IPS-15b (cell line): ENCODE results near the gene FA2H.
"Not testable (repeated sequence)": the region's sequence is repeated elsewhere in the genome, so short reads cannot be mapped to it uniquely, and the experiment has no call there.

Experiments
- H3K27me3 ChIP-seq: one replicate; pipeline ENCODE4 v1.6.1; 2013; ENCODE audit warnings: low read length; ENCODE audit not compliant: control insufficient read depth, insufficient read depth
- H3K36me3 ChIP-seq: one replicate; pipeline ENCODE4 v1.6.1; 2013; ENCODE audit warnings: low read length; ENCODE audit not compliant: control insufficient read depth, insufficient read depth
- H3K4me1 ChIP-seq: one replicate; pipeline ENCODE4 v1.6.1; 2013; ENCODE audit warnings: mild to moderate bottlenecking, low read length; ENCODE audit not compliant: control insufficient read depth, insufficient read depth
- H3K4me3 ChIP-seq: one replicate; pipeline ENCODE4 v1.5.1; 2013; ENCODE audit warnings: low read depth, low read length
- H3K9ac ChIP-seq: one replicate; pipeline ENCODE4 v1.6.1; 2013; ENCODE audit warnings: low read depth, mild to moderate bottlenecking, low read length
- H3K9me3 ChIP-seq: one replicate; pipeline ENCODE4 v1.6.1; 2013; ENCODE audit warnings: mild to moderate bottlenecking, low read length; ENCODE audit not compliant: control insufficient read depth, insufficient read depth

Gene FA2H

GRCh38 chr16:74774223-74775139 is at the start of gene FA2H:
Gene FA2H, minus strand, starts transcription at chr16:74774820. Its CDS starts 65 bp downstream, at chr16:74774755.
- peaks cover 4% of the 10 kb centered on the region for H3K4me1 ChIP-seq
- peak within 1 kb of the TSS; percentile 77 for H3K9ac ChIP-seq
- H3K36me3 ChIP-seq: no peaks in the 10 kb centered on the region
- H3K9me3 ChIP-seq: no peaks in the 10 kb centered on the region
- H3K4me3 ChIP-seq: peak within 1 kb of the TSS; percentile 75
- peaks cover 4% of the 10 kb centered on the region for H3K27me3 ChIP-seq

GRCh38 chr16:74817851-74818250 is 43.2 kb upstream of the FA2H start:
- H3K9ac ChIP-seq: no peak overlapping the region
- H3K27me3 ChIP-seq: no peaks in the 10 kb centered on the region
- peaks cover 3% of the 10 kb centered on the region for H3K4me1 ChIP-seq
- no peaks in the 10 kb centered on the region for H3K36me3 ChIP-seq
- no peaks in the 10 kb centered on the region for H3K9me3 ChIP-seq
- no peak overlapping the region for H3K4me3 ChIP-seq

GRCh38 chr16:74813109-74813641 is 38.6 kb upstream of the FA2H start:
- Histone ChIP-seq H3K36me3 (no peaks in the 10 kb centered on the region), H3K4me3 (no peak overlapping the region), H3K9me3 (peaks cover 3% of the 10 kb centered on the region), H3K27me3 (peaks cover 3% of the 10 kb centered on the region), H3K9ac (peak overlapping the region; percentile 49), H3K4me1 (peaks cover 21% of the 10 kb centered on the region)

- no peak overlapping the region for H3K4me3 ChIP-seq
These were observed 37.3 kb upstream of the FA2H start for GRCh38 chr16:74811911-74812310.

GRCh38 chr16:74811216-74811615 is 36.6 kb upstream of the FA2H start:
- not testable (repeated sequence) for H3K36me3 ChIP-seq, H3K4me3 ChIP-seq, H3K9ac ChIP-seq, H3K27me3 ChIP-seq
- H3K9me3 ChIP-seq: peaks cover 12% of the 10 kb centered on the region
- peaks cover 21% of the 10 kb centered on the region for H3K4me1 ChIP-seq

More at GRCh38 chr16:74811911-74812310, 37.3 kb upstream of the FA2H start:
- no peaks in the 10 kb centered on the region for H3K36me3 ChIP-seq
- H3K4me1 ChIP-seq: peaks cover 21% of the 10 kb centered on the region
- H3K9ac ChIP-seq: no peak overlapping the region
- H3K9me3 ChIP-seq: peaks cover 12% of the 10 kb centered on the region
- peaks cover 3% of the 10 kb centered on the region for H3K27me3 ChIP-seq

GRCh38 chr16:74807052-74807646 is 32.5 kb upstream of the FA2H start:
- peaks cover 19% of the 10 kb centered on the region for H3K9me3 ChIP-seq
- no peaks in the 10 kb centered on the region for H3K36me3 ChIP-seq
- peaks cover 14% of the 10 kb centered on the region for H3K4me1 ChIP-seq
- peaks cover 3% of the 10 kb centered on the region for H3K27me3 ChIP-seq
- H3K4me3 ChIP-seq: no peak overlapping the region
- H3K9ac ChIP-seq: no peak overlapping the region

- Histone ChIP-seq H3K4me3 (no peak overlapping the region), H3K36me3 (no peaks in the 10 kb centered on the region), H3K27me3 (no peaks in the 10 kb centered on the region), H3K9me3 (peaks cover 1% of the 10 kb centered on the region), H3K9ac (no peak overlapping the region), H3K4me1 (no peaks in the 10 kb centered on the region)
These were observed 25.7 kb upstream of the FA2H start for GRCh38 chr16:74800216-74800871.

- Histone ChIP-seq H3K4me1 (no peaks in the 10 kb centered on the region), H3K9ac (no peak overlapping the region), H3K9me3 (no peaks in the 10 kb centered on the region), H3K36me3 (peaks cover 5% of the 10 kb centered on the region), H3K27me3 (no peaks in the 10 kb centered on the region), H3K4me3 (peak overlapping the region; percentile 53)
These were observed 22.8 kb upstream of the FA2H start for GRCh38 chr16:74797414-74797813.

GRCh38 chr16:74795104-74795503 is 20.5 kb upstream of the FA2H start:
- Histone ChIP-seq H3K9me3 (no peaks in the 10 kb centered on the region), H3K27me3 (no peaks in the 10 kb centered on the region), H3K4me3 (no peak overlapping the region), H3K36me3 (peaks cover 5% of the 10 kb centered on the region), H3K9ac (no peak overlapping the region), H3K4me1 (no peaks in the 10 kb centered on the region)

- H3K9me3 ChIP-seq: no peaks in the 10 kb centered on the region
- H3K9ac ChIP-seq: no peak overlapping the region
- H3K27me3 ChIP-seq: no peaks in the 10 kb centered on the region
- peaks cover 5% of the 10 kb centered on the region for H3K36me3 ChIP-seq
- H3K4me1 ChIP-seq: no peaks in the 10 kb centered on the region
- no peak overlapping the region for H3K4me3 ChIP-seq
These were observed 20.0 kb upstream of the FA2H start for GRCh38 chr16:74794668-74795067.

GRCh38 chr16:74793571-74793970 is 19.0 kb upstream of the FA2H start:
- Histone ChIP-seq H3K27me3 (no peaks in the 10 kb centered on the region), H3K4me3 (no peak overlapping the region), H3K9me3 (no peaks in the 10 kb centered on the region), H3K36me3 (peaks cover 5% of the 10 kb centered on the region), H3K4me1 (no peaks in the 10 kb centered on the region), H3K9ac (no peak overlapping the region)
